HepG2 (cell line): ENCODE measurements around the gene KPNB1. TPM values are rescaled to one million over a fixed set of nuclear protein-coding genes. Genes with fewer than 3 reads are reported as not detected.

ENCODE experiments used
- ATF6 ChIP-seq: sonication (generic); formaldehyde crosslinking; conservative IDR thresholded peaks from 2 replicates; pipeline ENCODE4 v1.4.0; 2020; ENCODE audit warnings: missing genetic modification reagents
- BRF2 ChIP-seq: sonication (generic); formaldehyde crosslinking; IDR thresholded peaks from 2 replicates; pipeline ENCODE4 v1.8.1; 2022; ENCODE audit warnings: mild to moderate bottlenecking, missing genetic modification reagents
- E2F2 ChIP-seq: sonication (generic); formaldehyde crosslinking; IDR thresholded peaks from 2 replicates; pipeline ENCODE4 v1.4.0; 2020; ENCODE audit warnings: missing genetic modification reagents, borderline replicate concordance
- HES4 ChIP-seq: sonication (generic); formaldehyde crosslinking; IDR thresholded peaks from 2 replicates; pipeline ENCODE4 v1.9.0; 2021; ENCODE audit warnings: mild to moderate bottlenecking, missing genetic modification reagents, borderline replicate concordance
- HMGA1 ChIP-seq: sonication (generic); formaldehyde crosslinking; conservative IDR thresholded peaks from 2 replicates; pipeline ENCODE4 v1.4.0; 2020; ENCODE audit warnings: missing genetic modification reagents
- LRRFIP1 ChIP-seq: sonication (generic); formaldehyde crosslinking; conservative IDR thresholded peaks from 2 replicates; pipeline ENCODE4 v1.4.0; 2020; ENCODE audit warnings: missing genetic modification reagents
- NFE2L1 ChIP-seq: sonication (generic); formaldehyde crosslinking; IDR thresholded peaks from 2 replicates; pipeline ENCODE4 v1.4.0; 2020; ENCODE audit warnings: missing genetic modification reagents, mild to moderate bottlenecking, borderline replicate concordance
- PHF20 ChIP-seq: sonication (generic); formaldehyde crosslinking; IDR thresholded peaks from 2 replicates; pipeline ENCODE4 v1.5.0; 2020; ENCODE audit warnings: mild to moderate bottlenecking, missing genetic modification reagents
- POLR2AphosphoS5 ChIP-seq: IDR thresholded peaks from 2 replicates; pipeline ENCODE4 v1.6.1; 2012; ENCODE audit warnings: low read depth, low read length
- RXRA ChIP-seq: sonication (generic); formaldehyde crosslinking; IDR thresholded peaks from 2 replicates; pipeline ENCODE4 v1.5.1; 2020; ENCODE audit warnings: missing genetic modification reagents
- SNAPC5 ChIP-seq: sonication (generic); formaldehyde crosslinking; IDR thresholded peaks from 2 replicates; pipeline ENCODE4 v1.8.1; 2023; ENCODE audit warnings: mild to moderate bottlenecking, missing genetic modification reagents, borderline replicate concordance
- SSRP1 ChIP-seq: IDR thresholded peaks from 2 replicates; pipeline ENCODE4 v1.6.1; 2016; ENCODE audit warnings: control low read depth
- TOPORS ChIP-seq: sonication (generic); formaldehyde crosslinking; IDR thresholded peaks from 2 replicates; pipeline ENCODE4 v1.8.0; 2023; ENCODE audit warnings: mild to moderate bottlenecking, missing genetic modification reagents
- ZC3H13 ChIP-seq: sonication (generic); formaldehyde crosslinking; IDR thresholded peaks from 2 replicates; pipeline ENCODE4 v1.8.1; 2023; ENCODE audit warnings: mild to moderate bottlenecking, missing genetic modification reagents, moderate library complexity
- ZNF20 ChIP-seq: sonication (generic); formaldehyde crosslinking; IDR thresholded peaks from 2 replicates; pipeline ENCODE4 v1.4.0; 2020; ENCODE audit warnings: mild to moderate bottlenecking, moderate library complexity, missing genetic modification reagents
- ZNF225 ChIP-seq: sonication (generic); formaldehyde crosslinking; IDR thresholded peaks from 2 replicates; pipeline ENCODE4 v1.4.0; 2020; ENCODE audit warnings: mild to moderate bottlenecking, missing genetic modification reagents
- ZNF460 ChIP-seq: sonication (generic); formaldehyde crosslinking; IDR thresholded peaks from 2 replicates; pipeline ENCODE4 v1.5.1; 2020; ENCODE audit warnings: missing genetic modification reagents, mild to moderate bottlenecking, borderline replicate concordance
- ZNF496 ChIP-seq: sonication (generic); formaldehyde crosslinking; IDR thresholded peaks from 2 replicates; pipeline ENCODE4 v1.8.1; 2023; ENCODE audit warnings: mild to moderate bottlenecking, moderate library complexity, missing genetic modification reagents; ENCODE audit not compliant: insufficient replicate concordance
- ZNF772 ChIP-seq: sonication (generic); formaldehyde crosslinking; IDR thresholded peaks from 2 replicates; pipeline ENCODE4 v1.5.0; 2020; ENCODE audit warnings: mild to moderate bottlenecking, missing genetic modification reagents
- polyA plus RNA-seq, 8 experiments: library from polyadenylated mRNA; depleted of rRNA in 3 of 8; stranded (reverse) in 7 of 8; unstranded in 1 of 8; fragments of >200 nt; fragmentation: Illumina TruSeq in 4 of 8; extraction: Trizol in 4 of 8; gene quantifications; 2 replicates each; pipeline versions ENCODE4 v1.2.1 to v1.2.3, GENCODE V29; 2011 to 2016; ENCODE audit warnings: low read depth in 4 of 8, missing spikeins in 1 of 8, mixed read lengths in 1 of 8; ENCODE audit not compliant: insufficient read depth in 1 of 8
- total RNA-seq, 5 experiments: library from RNA; depleted of rRNA; stranded (reverse); fragments of >200 nt; fragmentation: Illumina TruSeq; extraction: Trizol; gene quantifications; 2 replicates each; pipeline ENCODE4 v1.2.3, GENCODE V29; 2016; ENCODE audit warnings: low read depth in 1 of 5
- TF ChIP-seq, protein P1 (sequence below): IDR thresholded peaks from 2 replicates; pipeline ENCODE4 v1.6.1; 2012; ENCODE audit warnings: low read depth, low read length, improper control_type of control experiment

The KPNB1 gene
- total and polyA plus RNA-seq, 2 of the 13 experiments (the other 11 are each of a cell fraction or from before 2014, with no cell fraction given), result 164 to 424 TPM

- TF ChIP-seq ZNF496 (CRISPR knock-in tag), result no peak
- TF ChIP-seq RXRA (CRISPR knock-in tag), result no peak
- TF ChIP-seq POLR2AphosphoS5, result no peak
- TF ChIP-seq, protein P1, sequence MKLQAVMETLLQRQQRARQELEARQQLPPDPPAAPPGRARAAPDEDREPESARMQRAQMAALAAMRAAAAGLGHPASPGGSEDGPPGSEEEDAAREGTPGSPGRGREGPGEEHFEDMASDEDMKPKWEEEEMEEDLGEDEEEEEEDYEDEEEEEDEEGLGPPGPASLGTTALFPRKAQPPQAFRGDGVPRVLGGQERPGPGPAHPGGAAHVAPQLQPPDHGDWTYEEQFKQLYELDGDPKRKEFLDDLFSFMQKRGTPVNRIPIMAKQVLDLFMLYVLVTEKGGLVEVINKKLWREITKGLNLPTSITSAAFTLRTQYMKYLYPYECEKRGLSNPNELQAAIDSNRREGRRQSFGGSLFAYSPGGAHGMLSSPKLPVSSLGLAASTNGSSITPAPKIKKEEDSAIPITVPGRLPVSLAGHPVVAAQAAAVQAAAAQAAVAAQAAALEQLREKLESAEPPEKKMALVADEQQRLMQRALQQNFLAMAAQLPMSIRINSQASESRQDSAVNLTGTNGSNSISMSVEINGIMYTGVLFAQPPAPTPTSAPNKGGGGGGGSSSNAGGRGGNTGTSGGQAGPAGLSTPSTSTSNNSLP, result no peak
- TF ChIP-seq BRF2, result no peak
- TF ChIP-seq ZNF20 (CRISPR knock-in tag), result no peak
- TF ChIP-seq E2F2 (CRISPR knock-in tag), result no peak
- TF ChIP-seq ZNF772 (CRISPR knock-in tag), result no peak
- TF ChIP-seq ZC3H13 (CRISPR knock-in tag), result no peak
- no peak for TF ChIP-seq HES4
- TF ChIP-seq HMGA1 (CRISPR knock-in tag), result no peak
- no peak for TF ChIP-seq SSRP1 (CRISPR knock-in tag)
- TF ChIP-seq PHF20 (CRISPR knock-in tag), result no peak
- TF ChIP-seq NFE2L1 (CRISPR knock-in tag), result no peak
- TF ChIP-seq TOPORS (CRISPR knock-in tag), result no peak
- TF ChIP-seq SNAPC5, result no peak
- TF ChIP-seq LRRFIP1, result no peak
- TF ChIP-seq ZNF460 (CRISPR knock-in tag), result no peak
- TF ChIP-seq ATF6 (CRISPR knock-in tag), result 0 out of 2 replicates have a peak, but pooled peaks have one; percentile 58
- no peak for TF ChIP-seq ZNF225 (CRISPR knock-in tag)
Observed at GRCh38 chr17:47693731-47694580, 44.2 kb downstream of the KPNB1 start, which contains the start of gene TBKBP1 (continued).
